Suprapubic skin (tissue), 3 donors: ENCODE measurements around the gene TRAT1.

Source experiments
- CTCF ChIP-seq, 2 donors: fragments of 200-600 bp in 1 of 2; fragments of 450-650 bp in 1 of 2; sonication (generic) in 1 of 2; IDR thresholded peaks; one replicate each; pipeline ENCODE4 v1.5.1; 2016 to 2019; ENCODE audit warnings: antibody characterized with exemption in 2 of 2, mild to moderate bottlenecking in 1 of 2, moderate library complexity in 1 of 2
- POLR2A ChIP-seq, 2 donors: fragments of 450-650 bp; IDR thresholded peaks; one replicate each; pipeline ENCODE4 v1.6.1; 2017; ENCODE audit warnings: antibody characterized with exemption in 2 of 2, mild to moderate bottlenecking in 2 of 2, moderate library complexity in 2 of 2

- TF ChIP-seq CTCF (IDR thresholded peaks at IDR 0.05) (no peak), POLR2A (IDR thresholded peaks at IDR 0.05) (no peak)
Observed at GRCh38 chr3:108879915-108880314, 57.3 kb downstream of the TRAT1 start.
